ENCODE data around the gene TYMP. TPM values are rescaled to one million over a fixed set of nuclear protein-coding genes. Genes with fewer than 3 reads are reported as not detected.

TYMP gene
- polyA plus RNA-seq, 1 of the 3 experiments (the other 2 are of a cell fraction), result 1.7 TPM

- TF ChIP-seq GABPA (IDR thresholded peaks at IDR 0.05; ENCODE audit: low read depth) (no peak), TAF1 (IDR thresholded peaks at IDR 0.05; ENCODE audit: borderline replicate concordance, low read depth, low read length) (no peak), TCF12 (IDR thresholded peaks at IDR 0.05) (no peak)
Observed at GRCh38 chr22:50498322-50498890, 31.4 kb downstream of the TYMP start (continued).

DNA sequence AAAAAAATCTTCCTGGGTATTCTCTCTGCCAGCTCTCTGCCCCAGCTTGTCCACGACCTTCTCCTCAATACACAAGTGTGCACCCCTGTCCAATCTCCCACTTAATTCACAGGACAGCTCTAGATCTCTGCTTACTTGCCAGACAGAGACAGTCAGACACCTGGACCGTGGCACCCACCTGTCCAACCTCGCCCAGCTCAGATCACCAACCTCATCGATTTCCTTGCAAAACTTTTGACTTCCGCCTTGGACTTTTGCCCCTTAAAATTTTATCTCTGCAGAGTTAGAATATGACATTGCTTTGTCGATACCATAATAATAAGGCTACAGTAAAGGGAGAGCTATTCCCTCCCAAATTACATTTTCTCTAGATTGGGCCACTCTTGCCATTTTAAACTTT is 32.7 kb downstream of the TYMP start:
- Histone ChIP-seq H3K9me2 (no peaks in the 10 kb centered on the region), H3K36me3 (replicated peaks in 1 of 2; ENCODE audit: control insufficient read depth in 1 of 2, insufficient read depth in 2 of 2, low read length in 1 of 2) (no peaks in the 10 kb centered on the region), H4K20me1 (ENCODE audit: insufficient read depth) (no peaks in the 10 kb centered on the region), H2AFZ (ENCODE audit: low read depth) (no peak overlapping the region), H3K4me2 (no peak overlapping the region), H3K79me2 (ENCODE audit: insufficient read depth) (no peaks in the 10 kb centered on the region), H3K27me3 (ENCODE audit: insufficient read depth) (no peaks in the 10 kb centered on the region), H3K9ac (no peak overlapping the region), H3K4me3 (ENCODE audit: low read depth in 2 of 2, low read length in 1 of 2) (no peak overlapping the region), H3K9me3 (no peaks in the 10 kb centered on the region), H3F3A (replicated peaks; ENCODE audit: insufficient read depth) (peaks cover 8% of the 10 kb centered on the region), H3K27ac (ENCODE audit: low read depth in 2 of 2, low read length in 1 of 2) (no peak overlapping the region), H3K4me1 (ENCODE audit: control insufficient read depth in 1 of 2, insufficient read depth in 2 of 2, low read depth in 1 of 2, low read length in 1 of 2) (no peaks in the 10 kb centered on the region; a peak in 1 of 4 replicates)
- POLR2A ChIA-PET, result interaction anchor here (1.1 kb wide), 1 partner anchor 11 kb away, joined by 4 read pairs; the partner anchor contains the start of genes LMF2 and NCAPH2
- WGBS (ENCODE audit: low lambda C conversion rate), result 68% methylated on average over 6 of the region's 6 CpGs
- CTCF ChIA-PET, result interaction anchor here (0.8 to 3.1 kb wide), 14 partner anchors 12 to 245 kb away, joined by 3 to 24 read pairs (median 6); partner anchors contain the start of genes LMF2, MIOX, NCAPH2 and SBF1
- no peak for TF ChIP-seq GABPA (IDR thresholded peaks at IDR 0.05; ENCODE audit: low read depth)
- TF ChIP-seq REST (IDR thresholded peaks at IDR 0.05; ENCODE audit: low read depth, low read length), result no peak
- no peak for TF ChIP-seq EZH2phosphoT487 (IDR thresholded peaks at IDR 0.05; ENCODE audit: borderline replicate concordance, low read depth)
- no peak for TF ChIP-seq CTCF (IDR thresholded peaks at IDR 0.05)
- no peak for TF ChIP-seq FOSL2 (IDR thresholded peaks at IDR 0.05; ENCODE audit: borderline replicate concordance, low read depth)
- TF ChIP-seq USF2 (IDR thresholded peaks at IDR 0.05; ENCODE audit: borderline replicate concordance, low read depth, low read length), result no peak
- no peak for TF ChIP-seq RFX5 (IDR thresholded peaks at IDR 0.05; ENCODE audit: low read length)
- no peak for TF ChIP-seq MXI1 (IDR thresholded peaks at IDR 0.05; ENCODE audit: low read depth, low read length)
- no peak for TF ChIP-seq TCF12 (IDR thresholded peaks at IDR 0.05)
- no peak for TF ChIP-seq FOXJ3 (CRISPR knock-in tag; IDR thresholded peaks at IDR 0.05)
- no peak for TF ChIP-seq MEF2A (IDR thresholded peaks at IDR 0.05; ENCODE audit: borderline replicate concordance, low read depth)
- no peak for TF ChIP-seq RXRA (IDR thresholded peaks at IDR 0.05; ENCODE audit: borderline replicate concordance, low read depth)
- TF ChIP-seq NRF1 (IDR thresholded peaks at IDR 0.05; ENCODE audit: low read depth, low read length), result no peak
- no peak for TF ChIP-seq TEAD4 (IDR thresholded peaks at IDR 0.05; ENCODE audit: borderline replicate concordance, insufficient read depth)
- no peak for TF ChIP-seq NFIC (IDR thresholded peaks at IDR 0.05; ENCODE audit: borderline replicate concordance)
- no peak for TF ChIP-seq POLR2AphosphoS5 (IDR thresholded peaks at IDR 0.05; ENCODE audit: low read depth, low read length)
- no peak for TF ChIP-seq CHD2 (IDR thresholded peaks at IDR 0.05; ENCODE audit: low read length, partially characterized antibody)
- TF ChIP-seq, protein P1, sequence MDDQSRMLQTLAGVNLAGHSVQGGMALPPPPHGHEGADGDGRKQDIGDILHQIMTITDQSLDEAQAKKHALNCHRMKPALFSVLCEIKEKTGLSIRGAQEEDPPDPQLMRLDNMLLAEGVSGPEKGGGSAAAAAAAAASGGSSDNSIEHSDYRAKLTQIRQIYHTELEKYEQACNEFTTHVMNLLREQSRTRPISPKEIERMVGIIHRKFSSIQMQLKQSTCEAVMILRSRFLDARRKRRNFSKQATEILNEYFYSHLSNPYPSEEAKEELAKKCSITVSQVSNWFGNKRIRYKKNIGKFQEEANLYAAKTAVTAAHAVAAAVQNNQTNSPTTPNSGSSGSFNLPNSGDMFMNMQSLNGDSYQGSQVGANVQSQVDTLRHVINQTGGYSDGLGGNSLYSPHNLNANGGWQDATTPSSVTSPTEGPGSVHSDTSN (IDR thresholded peaks at IDR 0.05), result no peak
- DNase-seq, result no peak

Data from SK-N-SH (cell line).